H1 (cell line): ENCODE measurements around the gene SNCAIP. TPM values are rescaled to one million over a fixed set of nuclear protein-coding genes. Genes with fewer than 3 reads are reported as not detected.

Experiments
- NANOG ChIP-seq: IDR thresholded peaks from 2 replicates; pipeline ENCODE4 v1.6.1; 2011; ENCODE audit warnings: low read length, low read depth, mild to moderate bottlenecking, inconsistent platforms; ENCODE audit not compliant: insufficient read depth, poor library complexity, severe bottlenecking
- NRF1 ChIP-seq: IDR thresholded peaks from 2 replicates; pipeline ENCODE4 v1.6.1; 2011; ENCODE audit warnings: mild to moderate bottlenecking, low read depth, low read length, improper control_type of control experiment
- POLR2AphosphoS5 ChIP-seq: IDR thresholded peaks from 2 replicates; pipeline ENCODE4 v1.6.1; 2011; ENCODE audit warnings: low read depth, low read length
- SP4 ChIP-seq: IDR thresholded peaks from 2 replicates; pipeline ENCODE4 v1.6.1; 2012; ENCODE audit warnings: low read length, inconsistent platforms
- SRF ChIP-seq: IDR thresholded peaks from 2 replicates; pipeline ENCODE4 v1.6.1; 2011; ENCODE audit warnings: mild to moderate bottlenecking, low read depth, low read length, moderate library complexity
- polyA plus RNA-seq, 7 experiments: library from polyadenylated mRNA; depleted of rRNA in 3 of 7; stranded (reverse) in 5 of 7; unstranded in 2 of 7; fragments of >200 nt in 5 of 7; fragments of 200-250 nt in 2 of 7; gene quantifications; 1 replicate in 5 of 7; 2 replicates in 1 of 7; 4 replicates in 1 of 7; pipeline versions ENCODE4 v1.2.1 to v1.2.3, GENCODE V29; 2011 to 2013; ENCODE audit warnings: missing spikeins in 2 of 7, mixed read lengths in 2 of 7
- total RNA-seq: library from RNA; stranded (reverse); fragmentation: NEBNext Ultra II Directional; extraction: Animal tissue kit (Norgen Biotek cat#: 25700); gene quantifications from 2 replicates; pipeline ENCODE4 v1.2.1, GENCODE V29; 2021
- TF ChIP-seq, protein P1 (sequence below): IDR thresholded peaks from 2 replicates; pipeline ENCODE4 v1.6.1; 2011; ENCODE audit warnings: low read length, improper control_type of control experiment
- TF ChIP-seq, protein P2 (sequence below): IDR thresholded peaks from 2 replicates; pipeline ENCODE4 v1.6.1; 2011; ENCODE audit warnings: low read depth, mild to moderate bottlenecking, low read length; ENCODE audit not compliant: insufficient read depth

The SNCAIP gene
- total and polyA plus RNA-seq, 2 of the 8 experiments (the other 6 are each of a cell fraction or from before 2014, with no cell fraction given), result 3.9 to 9.0 TPM

DNA sequence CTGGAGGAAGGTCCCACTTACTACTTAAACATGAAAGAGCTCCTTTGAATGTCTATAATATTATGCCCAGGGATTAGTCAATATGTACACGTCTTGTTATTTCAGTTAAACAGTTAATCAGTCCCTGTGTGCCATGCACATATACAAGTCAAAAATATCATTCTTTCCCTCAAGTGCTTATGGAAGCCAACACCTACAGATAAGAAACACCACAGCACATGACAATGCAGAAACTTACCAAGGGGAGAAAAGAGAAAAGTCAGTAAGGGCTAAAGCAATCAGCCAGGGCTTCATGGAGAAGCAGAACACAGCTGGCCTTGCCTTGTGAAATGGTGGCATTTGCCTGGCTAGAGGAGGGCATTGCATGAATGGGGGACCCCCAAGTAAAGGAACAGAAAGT, 88.3 kb downstream of the SNCAIP start (continued):
- TF ChIP-seq, protein P1, sequence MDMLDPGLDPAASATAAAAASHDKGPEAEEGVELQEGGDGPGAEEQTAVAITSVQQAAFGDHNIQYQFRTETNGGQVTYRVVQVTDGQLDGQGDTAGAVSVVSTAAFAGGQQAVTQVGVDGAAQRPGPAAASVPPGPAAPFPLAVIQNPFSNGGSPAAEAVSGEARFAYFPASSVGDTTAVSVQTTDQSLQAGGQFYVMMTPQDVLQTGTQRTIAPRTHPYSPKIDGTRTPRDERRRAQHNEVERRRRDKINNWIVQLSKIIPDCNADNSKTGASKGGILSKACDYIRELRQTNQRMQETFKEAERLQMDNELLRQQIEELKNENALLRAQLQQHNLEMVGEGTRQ, result no peak
- TF ChIP-seq NANOG (no peak), SRF (no peak), POLR2AphosphoS5 (no peak), SP4 (no peak), NRF1 (no peak)
- TF ChIP-seq, protein P2, sequence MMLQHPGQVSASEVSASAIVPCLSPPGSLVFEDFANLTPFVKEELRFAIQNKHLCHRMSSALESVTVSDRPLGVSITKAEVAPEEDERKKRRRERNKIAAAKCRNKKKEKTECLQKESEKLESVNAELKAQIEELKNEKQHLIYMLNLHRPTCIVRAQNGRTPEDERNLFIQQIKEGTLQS, result no peak
